Fibroblast of mammary gland (primary cell): ENCODE data around the gene MED27.

Experiments used
- DNase-seq: peaks from one replicate; pipeline ENCODE4 v3.0.0-alpha.2; 2010; ENCODE audit warnings: low read depth
- H3K4me3 ChIP-seq: 2 replicates; pipeline ENCODE4 v1.5.1; 2011; ENCODE audit warnings: low read depth, mild to moderate bottlenecking, low read length, moderate library complexity; ENCODE audit not compliant: control insufficient read depth
- CTCF ChIP-seq: conservative IDR thresholded peaks from 2 replicates; pipeline ENCODE4 v1.5.1; 2011; ENCODE audit warnings: low read depth, low read length, inconsistent platforms; ENCODE audit not compliant: control insufficient read depth, insufficient read depth

MED27 gene

GRCh38 chr9:132077881-132078698, 1.6 kb downstream of the MED27 start:
- no peak for TF ChIP-seq CTCF

GRCh38 chr9:132075853-132076252, 3.8 kb downstream of the MED27 start:
- no peak for DNase-seq
- no peak overlapping the region for H3K4me3 ChIP-seq
- no peak for TF ChIP-seq CTCF

More at GRCh38 chr9:132077881-132078698, 1.6 kb downstream of the MED27 start:
- peak; percentile 88 for DNase-seq
- H3K4me3 ChIP-seq: peak overlapping the region; percentile 78

- H3K4me3 ChIP-seq: no peak overlapping the region
- DNase-seq: peak; percentile 80
- peak; percentile 5 for TF ChIP-seq CTCF
Measured at GRCh38 chr9:132074736-132075135, 4.9 kb downstream of the MED27 start.

GRCh38 chr9:132071847-132072507, 7.7 kb downstream of the MED27 start:
- no peak overlapping the region for H3K4me3 ChIP-seq
- no peak for DNase-seq
- TF ChIP-seq CTCF: no peak

GRCh38 chr9:132069046-132069898, 10.4 kb downstream of the MED27 start:
- TF ChIP-seq CTCF: no peak
- H3K4me3 ChIP-seq: no peak overlapping the region
- no peak for DNase-seq

GRCh38 chr9:132068605-132069004, 11.1 kb downstream of the MED27 start:
- no peak for TF ChIP-seq CTCF
- no peak for DNase-seq
- H3K4me3 ChIP-seq: no peak overlapping the region
